HEK293 (cell line): Measurements from ENCODE around the gene DIP2B.

Experiments used
- CTCF ChIA-PET: fragments of 350-600 bp; formaldehyde crosslinking; extraction: SDS; loops from one replicate; lab custom pipeline; 2021; ENCODE audit warnings: antibody characterized with exemption; lab: Yijun Ruan, JAX
- POLR2A ChIA-PET: fragments of 300-600 bp; formaldehyde crosslinking; extraction: SDS; loops from one replicate; lab custom pipeline; 2020; ENCODE audit warnings: antibody characterized with exemption, inconsistent platforms; lab: Yijun Ruan, JAX
- H3K27ac ChIP-seq: fragments of 200-500 bp; sonication (Bioruptor generic); 2 replicates; pipeline ENCODE4 v1.5.1; 2014; ENCODE audit warnings: low read depth, low read length, control low read depth, inconsistent platforms; ENCODE audit errors: extremely low read depth
- H3K36me3 ChIP-seq, 2 experiments: fragments of 200-500 bp in 1 of 2; sonication (Bioruptor generic) in 1 of 2; 1 replicate in 1 of 2; 2 replicates in 1 of 2; pipeline ENCODE4 v1.5.1; 2014 to 2017; ENCODE audit warnings: inconsistent platforms in 2 of 2, low read length in 2 of 2; ENCODE audit not compliant: control insufficient read depth in 2 of 2, insufficient read depth in 1 of 2
- H3K4me1 ChIP-seq: fragments of 200-500 bp; sonication (Bioruptor generic); 2 replicates; pipeline ENCODE4 v1.5.1; 2014; ENCODE audit warnings: mild to moderate bottlenecking, low read length, inconsistent platforms; ENCODE audit not compliant: control insufficient read depth, insufficient read depth
- H3K4me3 ChIP-seq: 2 replicates; pipeline ENCODE4 v1.5.1; 2011; ENCODE audit warnings: low read depth, mild to moderate bottlenecking, control low read depth, low read length, moderate library complexity
- H3K9me3 ChIP-seq: fragments of 200-500 bp; sonication (Bioruptor generic); 2 replicates; pipeline ENCODE4 v1.5.1; 2014; ENCODE audit warnings: low read depth, low read length, inconsistent platforms; ENCODE audit not compliant: control insufficient read depth, insufficient read depth
- KLF10 ChIP-seq: fragments of 450-650 bp; IDR thresholded peaks from 2 replicates; pipeline ENCODE4 v1.5.1; 2018; ENCODE audit warnings: missing biosample characterization, mild to moderate bottlenecking, missing genetic modification characterization
- OSR2 ChIP-seq: fragments of 450-650 bp; formaldehyde crosslinking; IDR thresholded peaks from 2 replicates; pipeline ENCODE4 v1.5.1; 2016; ENCODE audit warnings: missing biosample characterization, missing genetic modification characterization
- PRDM1 ChIP-seq: fragments of 450-650 bp; formaldehyde crosslinking; IDR thresholded peaks from 2 replicates; pipeline ENCODE4; 2016; ENCODE audit warnings: missing biosample characterization, missing genetic modification characterization
- SETDB1 ChIP-seq: IDR thresholded peaks from one replicate; pipeline ENCODE4 v1.6.1; 2017; ENCODE audit warnings: mild to moderate bottlenecking, low read length, moderate library complexity, mixed read lengths; ENCODE audit not compliant: insufficient read length
- TRIM28 ChIP-seq: IDR thresholded peaks from 2 replicates; pipeline ENCODE4 v1.6.1; 2011; ENCODE audit warnings: low read length, control low read depth, borderline replicate concordance
- ZBTB17 ChIP-seq: fragments of 450-650 bp; formaldehyde crosslinking; IDR thresholded peaks from 2 replicates; pipeline ENCODE4 v1.5.1; 2016; ENCODE audit warnings: missing biosample characterization, missing genetic modification characterization
- ZNF133 ChIP-seq: fragments of 450-650 bp; formaldehyde crosslinking; IDR thresholded peaks from 2 replicates; pipeline ENCODE4 v1.5.1; 2016; ENCODE audit warnings: missing biosample characterization, missing genetic modification characterization
- ZNF19 ChIP-seq: fragments of 450-650 bp; formaldehyde crosslinking; IDR thresholded peaks from 2 replicates; pipeline ENCODE4; 2016; ENCODE audit warnings: missing biosample characterization, missing genetic modification characterization, low read depth
- ZNF211 ChIP-seq: fragments of 450-650 bp; formaldehyde crosslinking; IDR thresholded peaks from 2 replicates; pipeline ENCODE4 v1.5.1; 2016; ENCODE audit warnings: low read depth, missing biosample characterization, missing genetic modification characterization
- ZNF48 ChIP-seq: fragments of 450-650 bp; formaldehyde crosslinking; IDR thresholded peaks from 2 replicates; pipeline ENCODE4 v1.5.1; 2016; ENCODE audit warnings: missing biosample characterization, missing genetic modification characterization
- ZNF530 ChIP-seq: fragments of 450-650 bp; formaldehyde crosslinking; IDR thresholded peaks from 2 replicates; pipeline ENCODE4 v1.5.1; 2016; ENCODE audit warnings: low read depth, missing biosample characterization, missing genetic modification characterization
- ZNF585B ChIP-seq: fragments of 450-650 bp; formaldehyde crosslinking; IDR thresholded peaks from 2 replicates; pipeline ENCODE4 v1.5.1; 2016; ENCODE audit warnings: missing biosample characterization, missing genetic modification characterization
- ZNF837 ChIP-seq: fragments of 450-650 bp; formaldehyde crosslinking; IDR thresholded peaks from 2 replicates; pipeline ENCODE4 v1.5.1; 2016; ENCODE audit warnings: missing biosample characterization, missing genetic modification characterization
- ZSCAN16 ChIP-seq: fragments of 450-650 bp; formaldehyde crosslinking; IDR thresholded peaks from 2 replicates; pipeline ENCODE4 v1.5.1; 2016; ENCODE audit warnings: missing biosample characterization, missing genetic modification characterization
- TF ChIP-seq, protein P1 (sequence below): fragments of 450-650 bp; formaldehyde crosslinking; IDR thresholded peaks from 2 replicates; pipeline ENCODE4 v1.5.1; 2017; ENCODE audit warnings: missing biosample characterization, missing genetic modification characterization
- TF ChIP-seq, protein P2 (sequence below): fragments of 450-650 bp; IDR thresholded peaks from 2 replicates; pipeline ENCODE4 v1.5.1; 2018; ENCODE audit warnings: missing biosample characterization, mild to moderate bottlenecking, missing genetic modification characterization
- TF ChIP-seq, protein P3 (sequence below): fragments of 450-650 bp; formaldehyde crosslinking; IDR thresholded peaks from 2 replicates; pipeline ENCODE4 v1.5.1; 2016; ENCODE audit warnings: missing biosample characterization, missing genetic modification characterization
- TF ChIP-seq, protein P4 (sequence below): fragments of 450-650 bp; formaldehyde crosslinking; IDR thresholded peaks from 2 replicates; pipeline ENCODE4 v1.5.1; 2016; ENCODE audit warnings: missing biosample characterization, missing genetic modification characterization

The DIP2B gene

DNA sequence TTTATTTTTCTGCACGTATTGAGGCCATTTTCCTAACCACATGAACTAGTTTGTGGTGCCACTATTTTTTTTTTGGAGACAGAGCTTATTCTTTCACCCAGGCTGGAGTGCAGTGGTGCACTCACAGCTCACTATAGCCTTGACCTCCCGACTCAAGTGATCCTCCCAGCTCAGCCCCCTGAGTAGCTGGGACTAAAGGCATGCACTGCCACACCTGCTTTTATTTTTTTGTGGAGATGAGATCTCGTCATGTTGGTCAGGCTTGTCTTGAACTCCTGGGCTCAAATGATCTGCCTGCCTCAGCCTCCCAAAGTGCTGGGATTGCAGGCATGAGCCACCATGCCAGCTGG lies 60.1 kb downstream of the DIP2B start:
- no peak overlapping the region for H3K4me3 ChIP-seq
- POLR2A ChIA-PET = no interaction called here
- no peak overlapping the region for H3K27ac ChIP-seq
- no peaks in the 10 kb centered on the region for H3K9me3 ChIP-seq
- CTCF ChIA-PET = interaction anchor here (0.6 to 0.7 kb wide), 2 partner anchors 25 to 169 kb away, joined by 3 read pairs; no protein-coding TSS in a partner anchor
- peaks cover 8% of the 10 kb centered on the region for H3K4me1 ChIP-seq
- TF ChIP-seq ZNF133 = no peak
- no peak for TF ChIP-seq ZNF530 (tag by site-specific recombination)
- TF ChIP-seq ZNF48 (tag by site-specific recombination) = no peak
- TF ChIP-seq, protein P1, sequence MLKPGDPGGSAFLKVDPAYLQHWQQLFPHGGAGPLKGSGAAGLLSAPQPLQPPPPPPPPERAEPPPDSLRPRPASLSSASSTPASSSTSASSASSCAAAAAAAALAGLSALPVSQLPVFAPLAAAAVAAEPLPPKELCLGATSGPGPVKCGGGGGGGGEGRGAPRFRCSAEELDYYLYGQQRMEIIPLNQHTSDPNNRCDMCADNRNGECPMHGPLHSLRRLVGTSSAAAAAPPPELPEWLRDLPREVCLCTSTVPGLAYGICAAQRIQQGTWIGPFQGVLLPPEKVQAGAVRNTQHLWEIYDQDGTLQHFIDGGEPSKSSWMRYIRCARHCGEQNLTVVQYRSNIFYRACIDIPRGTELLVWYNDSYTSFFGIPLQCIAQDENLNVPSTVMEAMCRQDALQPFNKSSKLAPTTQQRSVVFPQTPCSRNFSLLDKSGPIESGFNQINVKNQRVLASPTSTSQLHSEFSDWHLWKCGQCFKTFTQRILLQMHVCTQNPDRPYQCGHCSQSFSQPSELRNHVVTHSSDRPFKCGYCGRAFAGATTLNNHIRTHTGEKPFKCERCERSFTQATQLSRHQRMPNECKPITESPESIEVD (tag by site-specific recombination) = no peak
- TF ChIP-seq SETDB1 = no peak
- no peak for TF ChIP-seq ZNF211 (tag by site-specific recombination)
- TF ChIP-seq ZNF837 (tag by site-specific recombination) = no peak
- TF ChIP-seq PRDM1 (tag by site-specific recombination) = no peak
- TF ChIP-seq ZNF585B = no peak
- no peak for TF ChIP-seq KLF10 (tag by site-specific recombination)
- TF ChIP-seq ZSCAN16 = no peak
- TF ChIP-seq, all 188 proteins: peak for 0
- H3K36me3 ChIP-seq = no peaks in the 10 kb centered on the region

DNA sequence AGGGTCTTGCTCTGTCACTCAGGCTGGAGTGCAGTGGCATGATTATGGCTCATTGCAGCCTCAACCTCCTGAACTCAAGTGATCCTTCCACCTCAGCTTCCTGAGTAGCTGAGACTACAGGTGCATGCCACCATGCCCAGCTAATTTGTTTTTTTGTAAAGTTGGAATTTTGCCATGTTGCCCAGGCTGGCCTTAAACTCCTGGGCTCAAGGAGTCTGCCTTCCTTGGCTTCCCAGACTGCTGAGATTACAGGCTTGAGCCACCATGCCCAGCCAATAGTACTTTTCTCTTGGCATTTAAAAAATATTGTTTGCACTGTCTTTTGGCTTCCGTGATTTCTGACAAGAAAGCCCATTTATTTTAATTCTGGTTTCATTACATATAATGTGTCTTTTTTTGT lies 61.3 kb downstream of the DIP2B start:
- H3K36me3 ChIP-seq = no peaks in the 10 kb centered on the region

DNA sequence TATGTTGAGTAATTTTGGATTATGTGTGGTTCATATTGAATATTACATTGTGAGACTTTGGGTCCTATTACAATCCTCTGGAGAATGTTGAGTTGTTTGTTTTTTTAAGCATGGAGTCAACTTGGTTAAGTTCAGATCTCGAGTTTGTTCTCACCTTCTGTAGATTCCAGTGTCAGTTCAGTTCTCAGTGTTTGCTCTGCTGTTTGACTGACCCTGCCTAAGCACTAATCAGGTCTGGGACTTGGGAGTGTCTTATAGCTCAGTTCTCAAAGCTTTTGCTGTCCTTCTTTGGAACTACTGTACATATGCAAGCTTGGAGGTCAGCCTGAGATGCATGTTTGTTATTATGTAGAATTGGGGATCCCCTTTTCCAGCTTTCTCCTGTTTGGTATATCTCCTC lies 63.1 kb downstream of the DIP2B start:
- Histone ChIP-seq H3K4me3 (no peak overlapping the region), H3K36me3 (no peaks in the 10 kb centered on the region), H3K27ac (peak overlapping the region; percentile 27; the same call in 1 of the 2 replicates), H3K4me1 (peaks cover 8% of the 10 kb centered on the region), H3K9me3 (no peaks in the 10 kb centered on the region)
- 0 out of 2 replicates have a peak, but pooled peaks have one; percentile 41 for TF ChIP-seq TRIM28
- TF ChIP-seq, protein P2, sequence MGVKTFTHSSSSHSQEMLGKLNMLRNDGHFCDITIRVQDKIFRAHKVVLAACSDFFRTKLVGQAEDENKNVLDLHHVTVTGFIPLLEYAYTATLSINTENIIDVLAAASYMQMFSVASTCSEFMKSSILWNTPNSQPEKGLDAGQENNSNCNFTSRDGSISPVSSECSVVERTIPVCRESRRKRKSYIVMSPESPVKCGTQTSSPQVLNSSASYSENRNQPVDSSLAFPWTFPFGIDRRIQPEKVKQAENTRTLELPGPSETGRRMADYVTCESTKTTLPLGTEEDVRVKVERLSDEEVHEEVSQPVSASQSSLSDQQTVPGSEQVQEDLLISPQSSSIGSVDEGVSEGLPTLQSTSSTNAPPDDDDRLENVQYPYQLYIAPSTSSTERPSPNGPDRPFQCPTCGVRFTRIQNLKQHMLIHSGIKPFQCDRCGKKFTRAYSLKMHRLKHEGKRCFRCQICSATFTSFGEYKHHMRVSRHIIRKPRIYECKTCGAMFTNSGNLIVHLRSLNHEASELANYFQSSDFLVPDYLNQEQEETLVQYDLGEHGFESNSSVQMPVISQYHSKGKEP (tag by site-specific recombination) = no peak
- TF ChIP-seq ZBTB17 (tag by site-specific recombination) = peak; percentile 31; the same call in 1 of the 2 replicates
- TF ChIP-seq, protein P3, sequence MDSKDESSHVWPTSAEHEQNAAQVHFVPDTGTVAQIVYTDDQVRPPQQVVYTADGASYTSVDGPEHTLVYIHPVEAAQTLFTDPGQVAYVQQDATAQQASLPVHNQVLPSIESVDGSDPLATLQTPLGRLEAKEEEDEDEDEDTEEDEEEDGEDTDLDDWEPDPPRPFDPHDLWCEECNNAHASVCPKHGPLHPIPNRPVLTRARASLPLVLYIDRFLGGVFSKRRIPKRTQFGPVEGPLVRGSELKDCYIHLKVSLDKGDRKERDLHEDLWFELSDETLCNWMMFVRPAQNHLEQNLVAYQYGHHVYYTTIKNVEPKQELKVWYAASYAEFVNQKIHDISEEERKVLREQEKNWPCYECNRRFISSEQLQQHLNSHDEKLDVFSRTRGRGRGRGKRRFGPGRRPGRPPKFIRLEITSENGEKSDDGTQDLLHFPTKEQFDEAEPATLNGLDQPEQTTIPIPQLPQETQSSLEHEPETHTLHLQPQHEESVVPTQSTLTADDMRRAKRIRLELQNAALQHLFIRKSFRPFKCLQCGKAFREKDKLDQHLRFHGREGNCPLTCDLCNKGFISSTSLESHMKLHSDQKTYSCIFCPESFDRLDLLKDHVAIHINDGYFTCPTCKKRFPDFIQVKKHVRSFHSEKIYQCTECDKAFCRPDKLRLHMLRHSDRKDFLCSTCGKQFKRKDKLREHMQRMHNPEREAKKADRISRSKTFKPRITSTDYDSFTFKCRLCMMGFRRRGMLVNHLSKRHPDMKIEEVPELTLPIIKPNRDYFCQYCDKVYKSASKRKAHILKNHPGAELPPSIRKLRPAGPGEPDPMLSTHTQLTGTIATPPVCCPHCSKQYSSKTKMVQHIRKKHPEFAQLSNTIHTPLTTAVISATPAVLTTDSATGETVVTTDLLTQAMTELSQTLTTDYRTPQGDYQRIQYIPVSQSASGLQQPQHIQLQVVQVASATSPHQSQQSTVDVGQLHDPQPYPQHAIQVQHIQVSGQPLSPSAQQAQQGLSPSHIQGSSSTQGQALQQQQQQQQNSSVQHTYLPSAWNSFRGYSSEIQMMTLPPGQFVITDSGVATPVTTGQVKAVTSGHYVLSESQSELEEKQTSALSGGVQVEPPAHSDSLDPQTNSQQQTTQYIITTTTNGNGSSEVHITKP (tag by site-specific recombination) = no peak
- TF ChIP-seq, protein P4, sequence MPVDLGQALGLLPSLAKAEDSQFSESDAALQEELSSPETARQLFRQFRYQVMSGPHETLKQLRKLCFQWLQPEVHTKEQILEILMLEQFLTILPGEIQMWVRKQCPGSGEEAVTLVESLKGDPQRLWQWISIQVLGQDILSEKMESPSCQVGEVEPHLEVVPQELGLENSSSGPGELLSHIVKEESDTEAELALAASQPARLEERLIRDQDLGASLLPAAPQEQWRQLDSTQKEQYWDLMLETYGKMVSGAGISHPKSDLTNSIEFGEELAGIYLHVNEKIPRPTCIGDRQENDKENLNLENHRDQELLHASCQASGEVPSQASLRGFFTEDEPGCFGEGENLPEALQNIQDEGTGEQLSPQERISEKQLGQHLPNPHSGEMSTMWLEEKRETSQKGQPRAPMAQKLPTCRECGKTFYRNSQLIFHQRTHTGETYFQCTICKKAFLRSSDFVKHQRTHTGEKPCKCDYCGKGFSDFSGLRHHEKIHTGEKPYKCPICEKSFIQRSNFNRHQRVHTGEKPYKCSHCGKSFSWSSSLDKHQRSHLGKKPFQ (tag by site-specific recombination) = 0 out of 2 replicates have a peak, but pooled peaks have one; percentile 15
- ChIA-PET CTCF (interaction anchor here (0.5 to 1.1 kb wide), 4 partner anchors 9 to 46 kb away, joined by 3 to 4 read pairs (median 4); no protein-coding TSS in a partner anchor), POLR2A (no interaction called here)

More for the DNA sequence above, 61.3 kb downstream of the DIP2B start:
- Histone ChIP-seq H3K4me1 (peaks cover 8% of the 10 kb centered on the region), H3K27ac (no peak overlapping the region), H3K9me3 (no peaks in the 10 kb centered on the region), H3K4me3 (no peak overlapping the region)
- ChIA-PET POLR2A (no interaction called here), CTCF (no interaction called here)
- TF ChIP-seq OSR2 (tag by site-specific recombination) (peak; percentile 68), ZNF19 (tag by site-specific recombination) (no peak)
